HEK293 (cell line): ENCODE data around the gene FRMD5.

Experiments
- AEBP2 ChIP-seq: fragments of 450-650 bp; formaldehyde crosslinking; IDR thresholded peaks from 2 replicates; pipeline ENCODE4 v1.5.1; 2016; ENCODE audit warnings: missing biosample characterization, missing genetic modification characterization, borderline replicate concordance
- CTCF ChIP-seq: fragments of 450-650 bp; formaldehyde crosslinking; IDR thresholded peaks from 2 replicates; pipeline ENCODE4 v1.5.1; 2016; ENCODE audit warnings: missing biosample characterization, missing genetic modification characterization
- GFI1B ChIP-seq: fragments of 450-650 bp; formaldehyde crosslinking; IDR thresholded peaks from 2 replicates; pipeline ENCODE4 v1.5.1; 2016; ENCODE audit warnings: missing biosample characterization, missing genetic modification characterization
- HOXA7 ChIP-seq: sonication (generic); formaldehyde crosslinking; IDR thresholded peaks from 2 replicates; pipeline ENCODE4 v1.8.1; 2022; ENCODE audit warnings: missing genetic modification reagents, borderline replicate concordance
- YY1 ChIP-seq: fragments of 450-650 bp; formaldehyde crosslinking; IDR thresholded peaks from 2 replicates; pipeline ENCODE4 v1.5.1; 2018; ENCODE audit warnings: missing biosample characterization, missing genetic modification characterization
- ZBTB21 ChIP-seq: fragments of 450-650 bp; formaldehyde crosslinking; IDR thresholded peaks from 2 replicates; pipeline ENCODE4 v1.5.1; 2017; ENCODE audit warnings: missing biosample characterization, missing genetic modification characterization
- ZBTB49 ChIP-seq: fragments of 450-650 bp; formaldehyde crosslinking; IDR thresholded peaks from 2 replicates; pipeline ENCODE4 v1.5.1; 2016; ENCODE audit warnings: missing biosample characterization, missing genetic modification characterization, low read depth
- ZNF121 ChIP-seq: fragments of 450-650 bp; formaldehyde crosslinking; IDR thresholded peaks from 2 replicates; pipeline ENCODE4 v1.5.1; 2016; ENCODE audit warnings: missing biosample characterization, missing genetic modification characterization
- ZNF394 ChIP-seq: fragments of 450-650 bp; formaldehyde crosslinking; IDR thresholded peaks from 2 replicates; pipeline ENCODE4 v1.5.1; 2016; ENCODE audit warnings: missing biosample characterization, missing genetic modification characterization, mild to moderate bottlenecking, moderate library complexity, borderline replicate concordance
- ZNF416 ChIP-seq: fragments of 450-650 bp; formaldehyde crosslinking; IDR thresholded peaks from 2 replicates; pipeline ENCODE4 v1.5.1; 2016; ENCODE audit warnings: missing biosample characterization, missing genetic modification characterization
- ZNF580 ChIP-seq: fragments of 450-650 bp; formaldehyde crosslinking; IDR thresholded peaks from 2 replicates; pipeline ENCODE4 v1.5.1; 2016; ENCODE audit warnings: missing biosample characterization, missing genetic modification characterization
- ZNF629 ChIP-seq: fragments of 450-650 bp; formaldehyde crosslinking; IDR thresholded peaks from 2 replicates; pipeline ENCODE4 v1.5.1; 2017; ENCODE audit warnings: missing biosample characterization, missing genetic modification characterization

GRCh38 chr15:43981576-43981975 lies 213.5 kb downstream of the FRMD5 start:
- no peak for TF ChIP-seq CTCF (tag by site-specific recombination)
- TF ChIP-seq ZBTB49 (tag by site-specific recombination): no peak
- TF ChIP-seq ZNF121 (tag by site-specific recombination): no peak
- no peak for TF ChIP-seq YY1 (tag by site-specific recombination)
- no peak for TF ChIP-seq ZNF416
- TF ChIP-seq GFI1B (tag by site-specific recombination): no peak
- no peak for TF ChIP-seq ZNF629 (tag by site-specific recombination)
- TF ChIP-seq ZNF580: no peak
- no peak for TF ChIP-seq AEBP2 (tag by site-specific recombination)
- no peak for TF ChIP-seq HOXA7 (CRISPR knock-in tag)
- TF ChIP-seq ZBTB21 (tag by site-specific recombination): no peak
- no peak for TF ChIP-seq ZNF394 (tag by site-specific recombination)
